Measurements from ENCODE around the gene LUM. TPM values are rescaled to one million over a fixed set of nuclear protein-coding genes. Genes with fewer than 3 reads are reported as not detected.

The LUM gene
- 0.12 to 0.69 TPM (median 0.19 TPM) in 4 of 5 replicates, not detected in the other for total RNA-seq (2022; extraction: Qiagen RNA extraction; ENCODE audit: low read depth)

DNA sequence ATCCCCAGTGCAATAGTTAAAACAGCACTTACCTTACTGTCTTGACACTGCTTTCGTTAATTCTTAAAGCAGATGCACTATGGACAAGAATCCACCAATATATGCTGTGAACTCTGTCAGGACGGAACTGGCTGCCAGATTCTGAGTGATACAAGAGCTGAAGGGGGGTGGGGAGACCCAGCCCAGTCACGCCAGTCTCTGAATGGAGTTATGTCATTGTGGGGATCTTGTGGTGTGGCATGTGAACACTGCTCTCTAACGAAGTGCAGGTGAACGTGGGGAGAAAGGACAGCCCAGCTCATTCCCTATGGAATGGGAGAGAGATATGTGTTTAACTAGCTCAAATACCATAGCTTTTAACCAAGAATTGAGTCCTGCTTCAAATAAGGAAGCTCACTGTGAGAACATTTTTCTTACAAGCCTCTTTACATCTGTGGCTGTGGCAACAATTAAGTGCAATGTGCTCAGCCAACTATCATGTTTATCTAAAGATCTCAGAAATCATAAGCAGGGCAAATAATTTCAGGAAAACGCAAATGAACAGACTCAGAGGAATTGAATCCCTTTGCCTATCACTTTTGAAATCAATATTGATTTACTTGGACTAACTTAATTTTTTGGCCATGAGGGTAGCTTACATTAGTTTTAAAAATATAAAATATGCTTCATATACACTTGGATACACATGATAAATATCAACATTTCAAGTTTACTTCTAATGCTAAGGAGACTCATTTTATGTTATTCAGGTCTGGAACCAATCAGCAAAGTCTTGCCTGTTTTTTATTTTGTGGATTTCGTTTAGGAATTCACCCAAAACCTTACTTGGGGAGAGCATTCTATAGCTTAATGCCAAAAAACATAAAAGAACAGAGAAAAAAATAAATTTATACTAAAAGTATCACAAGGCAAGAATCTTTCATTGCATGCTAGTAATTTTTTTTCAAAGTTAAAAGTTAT lies at the start of gene LUM:
LUM (minus strand) TSS at position 129 of the 960 bp plus-strand sequence. CDS start 2,515 bp downstream, outside the sequence.

GRCh38 chr12:91057368-91058165 lies 53.7 kb downstream of the LUM start, which contains the start of gene KERA:
KERA (minus strand) TSS chr12:91058024; CDS start chr12:91056281, 1,743 bp downstream.

Other genes with a start within 250 kb of the LUM start
- gene CCER1, start 156.3 kb downstream of the LUM start, total RNA-seq (2022; extraction: Qiagen RNA extraction; ENCODE audit: low read depth): not detected in 5 replicates
- gene EPYC, start 106.5 kb downstream of the LUM start, total RNA-seq (2022; extraction: Qiagen RNA extraction; ENCODE audit: low read depth): not detected in 5 replicates
- not detected in 5 replicates for gene KERA, start 53.5 kb downstream of the LUM start, total RNA-seq (2022; extraction: Qiagen RNA extraction; ENCODE audit: low read depth)
- not detected in 5 replicates for gene DCN, start 71.3 kb upstream of the LUM start, total RNA-seq (2022; extraction: Qiagen RNA extraction; ENCODE audit: low read depth)

Data from A549 treated with ZK216348 at 1 μM for 4 hours (cell line).